HG03045 (cell line): ENCODE data around the gene AQR.

Experiments
- ATAC-seq: cut with Tn5 transposase; IDR thresholded peaks from one replicate; pipeline ENCODE4 v1.9.1; 2021; ENCODE audit warnings: mild to moderate bottlenecking, moderate library complexity; ENCODE audit not compliant: unreplicated experiment

AQR gene

GRCh38 chr15:34883633-34884032, 85.9 kb downstream of the AQR start:
- no peak for ATAC-seq

GRCh38 chr15:34883042-34883441, 86.5 kb downstream of the AQR start:
- no peak for ATAC-seq

- ATAC-seq: no peak
Measured at GRCh38 chr15:34879107-34879506, 90.4 kb downstream of the AQR start.

DNA sequence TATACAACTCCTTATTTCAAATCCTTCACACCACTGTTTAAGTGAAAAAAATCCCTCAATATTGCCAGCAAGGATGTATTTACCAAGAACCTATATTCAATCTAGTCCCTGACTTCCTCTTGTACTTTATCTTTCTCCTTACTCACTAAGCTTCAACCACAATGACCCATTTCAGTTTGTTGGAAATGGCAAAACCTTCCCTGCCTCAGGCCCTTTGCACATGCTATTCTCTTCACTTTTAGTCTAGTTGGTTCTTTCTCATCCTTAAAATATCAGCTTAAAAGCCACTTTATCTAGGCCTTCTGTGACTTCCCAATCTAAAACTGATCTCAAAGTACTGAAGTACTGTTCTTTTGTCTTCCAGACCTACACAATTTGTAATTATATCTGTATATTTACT, 92.9 kb downstream of the AQR start:
- ATAC-seq: no peak

- ATAC-seq: no peak
Measured at GRCh38 chr15:34869110-34869509, 100.4 kb downstream of the AQR start.

- ATAC-seq: no peak
Measured at GRCh38 chr15:34865531-34865930, 104.0 kb downstream of the AQR start.

DNA sequence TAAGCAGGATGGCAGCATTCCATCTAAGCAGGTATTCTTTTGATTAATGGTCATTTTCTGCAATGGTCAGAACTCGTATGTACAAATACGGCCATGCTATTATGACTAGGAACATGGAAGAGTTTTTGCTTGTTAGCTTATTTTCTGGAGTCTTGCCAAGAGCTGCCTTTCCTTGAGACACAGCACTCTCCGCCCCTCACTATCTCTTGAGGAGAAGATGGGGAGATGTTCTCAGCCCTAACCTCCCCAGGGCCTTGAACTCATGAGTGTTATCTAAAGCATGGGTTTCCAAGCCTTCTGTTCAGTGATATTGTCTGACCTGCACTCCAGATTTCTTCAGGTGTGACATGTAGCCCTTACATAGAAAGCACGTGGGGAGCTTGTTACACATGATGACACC, 108.3 kb downstream of the AQR start:
- ATAC-seq: no peak

DNA sequence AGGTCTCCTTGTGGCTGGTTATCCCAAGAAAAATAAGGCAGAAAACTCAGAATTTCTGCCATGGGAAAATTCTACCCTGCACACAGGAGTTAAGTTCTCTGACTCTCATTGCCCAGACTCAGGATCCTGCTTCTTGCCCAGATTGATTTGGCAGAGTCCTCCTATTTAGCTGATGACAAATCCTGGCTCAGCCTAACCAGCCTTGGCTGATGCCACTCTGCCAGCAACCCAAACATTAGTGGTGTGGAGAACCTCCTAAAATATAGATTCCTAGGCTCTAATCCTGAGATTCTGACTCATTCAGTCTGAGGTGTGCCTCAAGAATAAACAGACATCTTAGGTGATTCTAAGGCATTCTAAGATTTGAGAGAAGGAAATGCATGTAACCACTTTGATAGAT, 113.6 kb downstream of the AQR start:
- no peak for ATAC-seq

DNA sequence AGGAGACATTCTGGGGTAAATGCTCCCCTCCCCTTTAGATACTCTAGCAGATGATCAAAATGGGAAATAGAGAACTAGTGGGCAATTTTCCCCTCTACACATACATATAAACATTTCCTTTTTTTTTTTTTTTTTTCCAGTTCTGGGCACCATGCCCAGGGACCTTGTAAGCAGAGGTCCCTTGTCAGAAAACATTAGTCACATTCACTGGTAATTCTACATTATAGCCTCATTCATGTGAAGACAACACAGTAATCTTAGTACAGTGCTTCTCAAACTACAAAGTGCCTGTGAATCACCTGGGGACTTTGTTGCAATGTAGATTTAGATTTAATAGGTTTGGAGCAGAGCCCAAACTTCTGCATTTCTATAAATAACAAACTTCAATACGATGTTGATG, 114.1 kb downstream of the AQR start:
- no peak for ATAC-seq

DNA sequence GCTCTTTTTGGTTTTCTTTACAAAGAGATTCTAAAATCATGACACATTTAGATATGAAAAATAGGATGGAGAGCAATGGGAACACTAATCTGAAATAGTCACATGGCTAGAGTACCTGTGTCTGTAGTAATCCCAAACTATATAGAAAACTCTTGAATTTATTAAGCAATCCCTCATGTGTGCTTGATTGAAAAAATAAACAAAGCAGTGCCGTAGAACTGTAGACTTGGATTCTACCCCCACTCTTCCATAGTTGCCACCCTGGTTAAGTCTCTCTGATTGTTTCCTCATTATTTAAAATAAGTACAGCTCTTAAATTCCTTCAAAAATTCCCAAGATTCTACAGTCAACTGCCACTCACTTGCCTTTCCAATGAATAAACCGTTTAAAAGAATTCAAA, 115.3 kb downstream of the AQR start:
- ATAC-seq: no peak

DNA sequence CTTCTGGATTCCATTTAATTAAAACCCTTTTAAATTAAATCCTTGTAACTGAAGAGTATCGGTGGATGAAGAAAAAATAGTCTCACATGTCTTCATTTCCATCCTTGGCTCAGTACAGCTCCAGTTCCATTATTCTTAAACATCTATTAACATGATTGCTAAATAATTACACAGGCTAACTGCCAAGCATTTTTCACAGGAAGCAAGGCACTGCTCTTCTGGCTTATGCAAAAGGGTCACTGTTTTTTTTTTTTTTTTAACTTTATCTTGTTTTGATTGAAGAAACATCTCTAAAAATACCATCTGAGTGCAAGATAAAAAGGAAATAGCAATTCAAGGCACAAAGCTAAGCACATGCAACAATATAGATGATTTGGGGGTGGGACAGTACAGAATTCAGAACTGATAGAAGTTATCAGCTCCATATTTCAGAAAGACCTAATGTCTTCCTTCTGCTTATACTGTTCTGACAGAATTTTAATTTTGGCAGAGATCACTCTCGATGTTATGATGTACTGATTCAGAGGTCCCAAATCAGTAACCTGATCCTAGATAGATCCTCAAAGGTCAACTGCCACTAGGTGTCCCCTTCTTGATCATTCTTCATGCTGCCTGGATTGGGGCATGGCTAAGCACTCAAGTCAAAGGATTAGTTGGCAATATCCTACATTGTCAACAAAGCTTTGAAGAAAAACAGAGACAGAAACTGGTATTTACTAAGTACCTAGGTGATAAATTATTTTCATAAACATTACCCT, 116.4 kb downstream of the AQR start:
- no peak for ATAC-seq

DNA sequence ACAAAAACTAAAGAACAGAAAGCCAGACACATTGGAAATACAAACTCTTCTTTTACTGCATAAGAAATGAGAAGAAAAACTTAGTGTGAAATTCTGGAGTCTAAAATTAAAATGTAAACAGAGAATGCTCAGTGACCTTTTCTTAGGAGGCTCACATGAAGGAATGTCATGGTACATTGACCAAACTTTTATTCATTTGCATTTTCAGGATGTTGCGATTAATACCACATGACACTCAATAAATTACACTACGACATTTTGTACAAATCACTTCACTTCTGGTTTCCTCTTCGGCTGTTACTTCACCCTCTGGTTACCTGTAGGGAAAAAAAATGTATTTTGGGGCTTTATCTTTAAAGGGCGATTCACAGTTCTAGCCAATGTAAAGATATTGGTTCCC, 117.8 kb downstream of the AQR start:
- ATAC-seq: no peak

DNA sequence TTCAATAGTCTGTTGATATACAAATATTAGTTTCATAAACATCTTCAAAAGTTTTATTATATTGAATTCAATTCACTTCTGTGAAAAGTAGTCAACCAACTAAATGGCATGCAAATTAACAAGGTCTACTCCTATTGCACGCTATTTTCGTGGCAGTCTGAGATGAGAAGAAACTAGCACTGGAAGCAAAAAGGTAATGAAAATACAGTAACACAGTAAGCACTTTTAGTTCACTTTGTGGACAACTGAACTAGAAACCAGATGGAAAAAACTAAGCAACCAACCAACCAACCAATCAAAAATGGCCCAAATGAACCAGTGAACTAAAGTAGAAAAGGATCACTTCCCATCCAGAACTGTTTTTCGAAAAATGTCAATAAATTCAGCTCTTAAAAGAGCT, 118.5 kb downstream of the AQR start:
- no peak for ATAC-seq

DNA sequence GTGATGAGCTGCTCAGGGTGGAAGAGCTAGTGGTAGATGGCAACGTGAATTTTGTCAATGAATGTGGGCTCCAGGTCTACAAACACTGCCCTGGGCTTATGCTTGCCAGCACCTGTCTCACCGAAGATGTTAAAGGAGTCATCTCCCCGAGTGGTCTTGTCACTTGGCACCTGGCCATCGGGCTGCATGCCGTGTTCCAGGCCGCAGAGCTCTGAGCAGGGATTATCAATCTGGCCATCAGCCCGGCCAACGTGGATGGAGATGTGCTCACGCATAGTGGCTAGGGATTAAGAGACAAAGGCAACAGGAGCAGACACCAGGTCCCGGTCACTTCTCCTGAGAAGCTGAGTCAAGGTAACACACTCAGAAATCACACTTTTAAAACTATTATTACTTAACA, 119.4 kb downstream of the AQR start:
- ATAC-seq: no peak

- ATAC-seq: no peak
Measured at GRCh38 chr15:34849364-34849959, 120.1 kb downstream of the AQR start.

GRCh38 chr15:34847598-34847997, 121.9 kb downstream of the AQR start:
- ATAC-seq: no peak

GRCh38 chr15:34841262-34841725, 128.2 kb downstream of the AQR start:
- no peak for ATAC-seq

- no peak for ATAC-seq
Measured at GRCh38 chr15:34838282-34838681, 131.3 kb downstream of the AQR start.

GRCh38 chr15:34837246-34838016, 132.1 kb downstream of the AQR start:
- no peak for ATAC-seq

DNA sequence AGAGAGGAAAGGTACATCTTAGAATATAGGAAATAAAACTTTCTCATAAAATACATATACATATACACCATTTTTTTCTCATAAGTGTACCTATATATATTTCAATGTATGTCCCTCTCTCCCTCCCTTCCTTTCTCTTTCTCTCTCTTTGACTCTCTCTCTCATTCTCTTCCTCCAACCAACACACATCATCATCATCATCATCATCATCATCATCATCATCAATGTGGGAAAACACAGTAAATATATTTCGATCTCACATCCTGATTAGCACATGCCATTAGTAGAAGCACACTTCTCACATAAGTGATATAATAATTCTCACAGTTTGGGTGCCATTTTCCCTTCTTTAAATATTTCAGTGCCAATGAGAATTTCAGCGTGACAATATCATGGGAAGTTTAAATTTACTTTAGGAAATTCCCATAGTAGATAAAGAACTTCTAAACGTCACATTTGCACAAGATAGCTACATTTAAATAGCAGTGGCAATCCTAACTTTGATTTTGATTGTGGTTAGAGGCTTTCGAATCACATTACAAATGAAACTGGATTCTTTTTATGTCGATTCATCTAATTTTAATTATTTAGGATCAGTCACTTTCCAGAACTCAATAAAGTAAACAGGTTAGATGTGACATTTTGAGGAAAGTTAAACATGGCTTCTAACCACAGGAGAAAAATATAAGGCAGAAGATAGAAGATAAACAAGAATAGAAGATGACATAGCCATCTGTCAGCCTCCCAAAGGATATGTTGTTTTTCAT, 141.2 kb downstream of the AQR start:
- ATAC-seq: no peak

DNA sequence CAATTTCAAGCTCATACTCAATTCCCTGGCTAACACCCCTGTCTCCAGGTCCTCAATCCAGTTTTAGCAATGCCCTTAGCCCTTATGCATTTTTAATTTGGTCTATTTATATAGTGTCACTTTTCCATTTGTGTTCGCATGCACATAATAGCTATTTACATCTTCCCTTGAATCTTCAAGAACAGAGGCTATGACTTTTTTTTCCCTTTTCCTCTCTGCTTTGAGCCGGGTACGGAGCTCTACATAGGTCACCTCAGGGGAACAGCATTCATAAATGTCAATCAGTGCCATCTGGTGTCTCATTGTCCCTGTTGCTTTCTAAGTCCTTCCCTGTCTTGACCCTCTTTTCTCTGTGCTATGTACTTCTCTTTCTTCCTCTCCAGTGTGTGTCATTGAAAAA, 147.7 kb downstream of the AQR start:
- ATAC-seq: no peak
